Measurements from ENCODE around the gene MACO1. TPM values are rescaled to one million over a fixed set of nuclear protein-coding genes. Genes with fewer than 3 reads are reported as not detected.
A peak's percentile ranks its signal among the peaks of the same experiment; 100 is the strongest.
"Not testable (repeated sequence)": the region's sequence is repeated elsewhere in the genome, so short reads cannot be mapped to it uniquely, and the experiment has no call there.

MACO1 gene
- total RNA-seq (2014; rRNA removed; shearing (Covaris generic)) = 12.4 and 12.6 TPM in 2 replicates

DNA sequence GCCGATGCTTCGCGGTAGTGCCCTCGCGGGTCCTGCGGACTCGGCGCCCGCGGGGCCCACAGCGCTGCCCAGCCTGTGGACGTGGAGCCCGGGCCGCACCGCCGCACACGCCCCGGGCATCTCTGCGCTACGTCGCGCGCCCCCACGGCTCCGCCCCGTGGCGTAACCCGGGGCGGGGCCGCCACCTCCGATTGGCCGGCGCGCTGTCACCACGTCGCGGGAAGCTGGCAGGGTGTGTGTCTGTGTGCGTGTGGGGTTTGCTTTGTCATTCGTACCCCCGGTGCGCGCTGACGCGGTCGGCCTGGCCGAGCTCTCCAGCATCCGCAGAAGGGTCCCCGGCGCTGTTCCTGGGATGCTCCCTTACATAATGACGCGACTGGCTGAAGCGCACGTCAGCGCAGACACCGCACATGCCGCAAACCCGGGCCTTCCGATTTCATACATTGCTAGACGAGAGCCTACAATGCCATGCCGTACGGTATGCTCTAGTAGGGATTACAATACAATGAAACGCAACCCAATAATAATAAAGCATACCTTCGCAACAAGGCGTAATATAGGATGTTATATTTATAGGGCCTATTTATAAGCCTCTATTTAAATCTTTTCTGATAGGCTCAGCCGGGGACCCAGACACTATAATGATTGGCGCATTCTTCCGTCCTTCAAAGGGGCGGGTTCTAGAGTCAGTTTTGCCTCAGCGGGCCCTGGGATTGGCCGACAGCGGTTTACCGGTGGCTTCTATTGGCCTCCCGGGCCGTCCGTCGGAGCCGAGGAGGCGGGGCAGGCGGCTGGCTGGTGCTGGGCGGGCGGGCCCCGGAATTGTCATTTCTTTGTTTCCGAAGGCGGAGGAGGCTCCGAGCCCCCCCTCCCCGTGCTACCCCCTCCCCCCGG lies at the start of gene MACO1:
TSS of gene MACO1 (plus strand) at position 825 of the 894 bp plus-strand sequence. CDS start 202 bp downstream, outside the sequence.
- DNase-seq (ENCODE audit: low spot score) = peak; percentile 83

DNA sequence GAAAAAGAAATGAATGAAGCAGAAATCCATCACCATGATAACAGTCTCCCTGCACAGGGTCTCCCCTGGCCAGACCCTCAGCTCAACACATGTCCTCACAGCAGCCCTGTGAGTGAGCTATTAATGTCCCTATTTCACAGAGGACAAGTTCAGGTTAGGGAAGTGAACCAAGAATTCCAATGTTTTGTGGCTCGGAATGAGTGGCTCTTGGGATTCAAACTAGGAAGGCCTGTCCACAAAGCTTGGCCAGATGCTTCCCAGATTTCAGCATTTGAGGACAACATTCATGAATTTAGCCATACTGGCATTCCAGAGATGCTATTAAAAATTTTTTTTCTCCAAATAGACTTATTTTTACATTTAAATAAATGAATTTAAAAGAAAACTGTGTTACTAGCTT lies 48.2 kb upstream of the MACO1 start:
- not testable (repeated sequence) for DNase-seq (ENCODE audit: low spot score)

DNA sequence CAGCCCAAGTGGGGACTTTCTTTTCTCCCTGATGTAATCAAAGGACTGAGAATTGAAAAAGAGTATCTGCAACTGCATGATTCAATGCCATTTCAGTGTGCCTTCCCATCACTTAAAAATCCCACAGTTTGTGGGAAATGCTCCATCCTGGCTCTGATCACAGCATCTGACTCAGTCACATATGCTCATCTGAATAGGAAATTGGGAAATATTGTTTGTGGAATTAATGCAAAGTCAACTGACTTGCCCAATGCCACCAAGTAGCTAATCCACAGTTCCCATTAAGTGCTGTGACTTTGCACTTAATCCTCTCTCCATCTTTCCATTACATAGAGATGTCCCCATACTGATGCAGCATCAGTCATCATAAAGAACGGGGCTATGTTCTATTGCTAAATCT lies 47.6 kb upstream of the MACO1 start:
- DNase-seq (ENCODE audit: low spot score) = not testable (repeated sequence)

GRCh38 chr1:25383875-25384274 lies 46.8 kb upstream of the MACO1 start:
- DNase-seq (ENCODE audit: low spot score) = not testable (repeated sequence)

GRCh38 chr1:25387096-25387495 lies 43.6 kb upstream of the MACO1 start:
- not testable (repeated sequence) for DNase-seq (ENCODE audit: low spot score)

DNA sequence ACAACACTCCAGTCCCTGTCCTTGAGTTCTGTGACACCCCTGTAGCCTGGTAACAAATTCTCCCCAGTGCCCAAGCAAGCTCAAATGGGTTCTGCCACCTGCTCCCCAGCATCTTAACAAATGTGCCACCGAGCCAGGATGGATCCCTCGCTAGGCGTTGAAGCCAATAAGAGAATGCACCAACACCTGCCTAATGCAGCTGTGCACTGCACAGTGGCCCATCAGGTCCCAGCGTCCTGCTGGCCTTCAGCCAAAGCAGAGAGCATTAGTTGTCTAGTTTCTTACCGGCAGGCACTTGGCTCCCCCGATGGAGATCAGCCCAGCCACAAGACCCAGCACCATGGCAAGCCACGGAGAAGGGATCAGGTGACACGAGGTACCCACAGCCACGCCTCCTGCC lies 42.0 kb upstream of the MACO1 start:
- DNase-seq (ENCODE audit: low spot score) = not testable (repeated sequence)

GRCh38 chr1:25389721-25390120 lies 41.0 kb upstream of the MACO1 start:
- DNase-seq (ENCODE audit: low spot score) = not testable (repeated sequence)

- DNase-seq (ENCODE audit: low spot score) = no peak
Observed at GRCh38 chr1:25392841-25393240, 37.9 kb upstream of the MACO1 start.

DNA sequence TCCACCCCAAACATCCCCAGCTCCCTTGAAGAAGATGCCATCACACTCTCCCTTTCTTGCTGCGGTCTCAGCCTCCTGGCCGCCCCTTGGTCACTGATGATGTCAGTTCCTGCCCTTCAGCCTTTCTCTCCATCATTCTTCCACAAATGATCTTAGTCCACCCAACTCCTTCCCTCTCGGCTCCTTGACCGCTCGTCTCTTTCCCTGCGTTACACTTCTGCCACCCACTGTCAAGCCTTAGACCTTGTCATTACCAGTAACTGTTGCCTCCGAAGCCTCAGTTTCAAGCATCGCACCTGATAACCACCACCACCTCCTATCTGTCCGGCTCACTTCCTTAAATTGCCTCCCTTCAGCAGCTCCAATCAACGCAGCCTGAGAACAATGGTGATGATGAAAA lies 33.1 kb upstream of the MACO1 start:
- not testable (repeated sequence) for DNase-seq (ENCODE audit: low spot score)

- not testable (repeated sequence) for DNase-seq (ENCODE audit: low spot score)
Observed at GRCh38 chr1:25398079-25398478, 32.6 kb upstream of the MACO1 start.

DNA sequence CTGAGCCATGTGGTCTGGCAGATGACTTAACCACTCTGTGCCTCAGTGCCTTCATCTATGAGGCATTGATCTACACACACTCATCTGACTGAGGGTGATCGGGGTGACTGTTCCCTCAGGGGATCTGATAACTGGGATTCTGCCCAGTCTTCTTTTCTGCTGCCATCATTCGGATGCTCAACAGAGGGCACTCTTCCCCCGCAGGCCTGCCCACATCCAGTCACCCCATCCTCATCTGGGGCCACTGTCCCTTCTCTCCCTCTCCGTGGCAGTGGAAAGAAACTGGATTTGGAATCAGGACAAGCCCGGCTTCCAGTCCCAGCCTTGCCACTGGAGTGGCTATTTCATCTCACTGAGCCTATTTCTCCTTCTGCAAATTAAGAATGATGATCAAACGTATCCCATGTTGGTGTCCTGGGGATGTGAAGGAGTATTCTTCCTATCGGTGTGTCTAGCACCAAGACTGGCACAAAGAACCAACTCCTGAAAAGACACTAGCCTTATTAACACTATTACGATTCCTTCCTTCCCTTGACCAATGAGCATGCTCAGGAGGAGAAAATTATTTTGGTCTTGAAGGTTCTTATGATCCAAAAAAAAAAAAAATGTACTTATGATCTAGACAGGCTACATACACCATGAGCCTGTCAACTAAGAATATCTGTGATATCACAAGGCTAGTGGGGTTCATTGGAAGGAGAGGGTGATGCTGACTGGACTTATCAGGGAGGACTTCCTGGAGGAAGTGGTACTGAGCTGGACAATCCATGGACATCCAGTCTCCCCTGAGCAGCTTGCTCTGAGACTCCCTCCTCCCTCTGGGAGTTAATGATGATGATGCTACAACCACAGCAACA lies 27.5 kb upstream of the MACO1 start:
- DNase-seq (ENCODE audit: low spot score) = not testable (repeated sequence)

DNA sequence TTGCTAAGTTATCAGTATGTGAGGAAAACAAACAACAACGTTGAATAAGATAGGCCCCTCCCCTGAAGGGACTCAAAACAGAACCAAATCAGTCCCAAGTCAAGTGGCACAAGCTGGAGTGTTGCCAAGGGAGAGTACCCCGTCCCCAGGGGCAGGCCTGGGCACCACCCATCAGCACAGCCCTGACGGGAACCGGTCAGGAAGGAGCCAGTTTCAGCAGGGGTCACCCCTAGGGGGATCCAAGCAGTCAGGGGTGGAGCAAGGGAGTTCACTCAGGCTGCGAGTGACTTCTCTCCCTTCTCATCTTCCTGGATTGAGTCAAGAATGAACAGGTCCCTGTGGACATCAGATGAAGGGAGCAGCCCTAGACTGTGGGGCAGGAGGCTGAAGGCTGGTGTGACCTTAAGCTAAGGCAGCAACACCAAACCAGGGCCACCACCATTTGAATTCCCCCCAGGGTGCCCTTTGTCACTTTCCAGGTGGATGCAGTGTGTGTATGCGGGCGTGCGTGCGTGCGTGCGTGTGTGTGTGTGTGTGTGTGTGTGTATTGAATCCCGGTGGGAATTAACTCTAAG lies 24.9 kb upstream of the MACO1 start:
- DNase-seq (ENCODE audit: low spot score) = not testable (repeated sequence)

DNA sequence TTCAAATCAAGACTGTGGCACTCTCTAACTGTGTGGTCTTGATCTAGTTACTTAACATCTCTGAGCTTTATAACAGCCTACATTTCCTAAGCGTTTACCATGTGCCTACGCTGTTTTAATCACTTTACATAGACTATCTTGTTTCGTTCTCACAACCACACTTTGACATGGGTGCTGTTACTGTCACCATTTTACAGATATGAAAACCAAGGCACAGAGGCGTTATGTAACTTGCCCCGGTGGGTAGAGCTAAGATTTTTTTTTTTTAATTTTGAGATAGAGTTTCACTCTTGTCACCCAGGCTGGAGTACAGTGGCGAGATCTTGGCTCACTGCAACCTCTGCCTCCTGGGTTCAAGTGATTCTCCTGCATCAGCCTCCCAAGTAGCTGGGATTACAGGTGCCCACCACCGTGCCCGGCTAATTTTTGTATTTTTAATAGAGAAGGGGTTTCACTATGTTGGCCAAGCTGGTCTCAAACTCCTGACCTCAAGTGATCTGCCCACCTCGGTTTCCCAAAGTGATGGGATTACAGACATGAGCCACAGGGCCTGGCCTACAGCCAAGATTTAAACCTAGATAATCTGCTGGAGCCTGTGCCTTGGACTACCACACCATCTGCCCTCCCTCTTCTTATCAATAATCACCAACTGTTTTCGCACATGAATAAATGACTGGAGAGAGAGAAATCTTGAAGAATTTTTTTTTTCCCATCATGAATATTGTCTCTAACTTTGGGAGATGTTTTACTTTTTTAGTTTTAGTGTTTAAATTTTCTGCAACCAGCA lies 20.9 kb upstream of the MACO1 start:
- DNase-seq (ENCODE audit: low spot score) = not testable (repeated sequence)

DNA sequence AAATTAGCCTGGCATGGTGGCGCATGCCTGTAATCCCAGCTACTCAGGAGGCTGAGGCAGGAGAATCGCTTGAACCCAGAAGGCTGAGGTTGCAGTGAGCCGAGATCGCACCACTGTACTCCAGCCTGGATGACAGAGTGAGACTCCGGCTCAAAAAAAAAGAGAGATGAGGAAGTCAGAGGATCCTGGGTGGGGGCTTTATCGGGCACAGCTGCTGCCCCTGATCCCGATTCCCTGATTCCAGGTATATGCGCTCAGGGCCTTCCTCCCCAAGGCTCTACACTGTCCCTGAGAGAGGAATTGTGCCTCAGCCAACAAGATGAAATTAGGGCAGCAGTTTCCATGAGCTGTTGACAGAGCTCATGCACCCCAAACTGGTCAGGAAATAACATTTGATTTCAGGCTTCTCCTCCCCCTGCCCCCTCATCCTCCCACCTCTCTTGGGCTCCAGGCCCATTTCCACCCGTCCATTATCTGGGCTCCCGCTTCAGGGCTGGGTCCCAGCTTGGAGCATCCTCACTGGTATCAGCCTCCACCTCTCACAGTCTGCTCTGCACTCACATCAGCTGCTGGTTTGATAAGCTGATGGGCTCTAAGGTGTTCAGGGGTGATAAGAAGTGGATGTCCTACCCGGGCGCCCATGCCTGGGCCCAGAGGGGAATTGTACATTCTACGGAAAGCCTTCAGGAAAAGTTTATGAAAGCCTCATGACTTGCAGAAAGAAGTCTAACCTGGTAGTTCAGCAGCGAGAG lies 17.6 kb upstream of the MACO1 start:
- DNase-seq (ENCODE audit: low spot score) = not testable (repeated sequence)

DNA sequence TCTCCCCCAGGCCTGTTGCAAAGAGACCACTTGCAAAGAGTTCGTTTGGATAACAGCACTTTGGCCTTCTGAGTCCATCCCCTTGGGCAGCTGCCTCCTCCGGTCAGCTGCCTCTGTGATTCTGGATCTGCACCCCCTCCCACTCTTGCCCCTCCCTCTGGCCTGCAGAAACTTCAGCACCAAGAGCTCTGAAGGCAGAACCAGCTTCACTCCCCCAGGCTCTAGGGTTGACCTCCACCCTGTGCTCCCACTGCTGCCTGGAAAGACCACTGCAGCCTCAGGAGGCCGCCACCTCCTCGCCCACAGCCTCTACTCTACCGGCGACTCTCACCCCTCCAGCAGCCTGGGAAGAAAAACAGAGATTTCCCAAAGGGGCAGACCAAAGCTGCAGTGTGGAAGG lies 16.5 kb upstream of the MACO1 start:
- not testable (repeated sequence) for DNase-seq (ENCODE audit: low spot score)

- DNase-seq (ENCODE audit: low spot score) = not testable (repeated sequence)
Observed at GRCh38 chr1:25414578-25414977, 16.1 kb upstream of the MACO1 start.

DNA sequence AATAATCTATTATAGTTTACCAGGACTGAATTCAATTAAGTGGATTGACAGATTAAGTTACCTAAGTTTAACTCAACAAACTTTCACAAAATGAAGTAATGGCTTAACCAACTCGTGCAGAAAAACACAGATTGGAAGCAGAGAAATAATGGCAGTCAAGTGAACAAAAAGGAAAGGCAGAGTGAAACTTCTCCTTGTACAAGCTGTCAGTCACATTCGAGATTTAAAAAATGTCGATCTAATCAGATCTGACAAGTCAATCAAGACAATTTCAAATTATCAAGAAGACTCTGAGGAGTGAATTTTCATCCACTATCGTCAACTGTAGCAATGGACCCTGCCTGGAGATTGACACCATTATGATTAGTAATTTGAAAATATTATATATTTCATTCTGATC lies 13.4 kb upstream of the MACO1 start:
- DNase-seq (ENCODE audit: low spot score) = not testable (repeated sequence)

DNA sequence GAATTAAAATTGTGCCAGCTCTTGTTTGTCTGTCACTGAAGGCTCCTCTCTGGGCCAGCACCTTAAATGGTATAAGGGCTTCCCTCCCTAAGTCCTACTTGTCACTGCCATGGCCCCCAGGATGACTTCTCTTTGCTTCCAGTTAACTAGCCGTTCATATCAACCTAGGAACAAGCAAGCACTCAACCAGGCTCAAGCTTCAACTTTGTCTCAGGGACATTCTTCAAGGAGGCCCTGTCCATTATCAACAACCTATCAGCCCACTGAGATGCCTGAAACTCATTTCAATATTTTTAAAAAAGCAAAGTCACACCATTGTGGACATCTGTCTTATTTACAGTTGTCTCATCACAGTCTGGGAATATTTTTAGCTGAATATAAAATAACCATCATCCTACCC lies 11.4 kb upstream of the MACO1 start:
- not testable (repeated sequence) for DNase-seq (ENCODE audit: low spot score)

GRCh38 chr1:25420715-25421114 lies 10.0 kb upstream of the MACO1 start, which contains the start of gene RHCE:
Gene RHCE (minus strand): TSS chr1:25420825. CDS start chr1:25420786, 39 bp downstream.
- DNase-seq (ENCODE audit: low spot score) = not testable (repeated sequence)

DNA sequence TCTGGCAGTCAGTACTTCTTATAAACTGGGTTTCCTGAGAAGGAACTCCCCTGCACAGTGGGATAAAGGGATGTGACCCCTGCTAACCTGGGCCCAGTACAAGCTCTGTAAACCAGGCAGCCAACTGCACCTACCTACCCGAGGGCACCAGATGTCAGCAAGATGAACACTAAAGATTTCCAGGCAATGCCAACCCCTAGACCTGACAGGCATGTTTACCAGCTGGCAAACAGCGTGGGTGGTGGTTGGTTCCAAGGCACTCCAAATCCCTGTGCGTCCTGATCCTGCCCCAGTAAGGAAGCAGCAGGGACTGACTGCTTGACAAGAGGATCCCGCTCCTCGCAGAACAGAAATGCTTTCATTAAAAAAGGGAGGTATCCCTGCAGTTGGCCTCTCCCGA lies 7.5 kb upstream of the MACO1 start:
- DNase-seq (ENCODE audit: low spot score) = not testable (repeated sequence)

Data from A172 (cell line).